Suprapubic skin (tissue), 4 donors: Measurements from ENCODE around the gene AGPAT4.

Experiments used
- CTCF ChIP-seq, 2 donors: fragments of 200-600 bp in 1 of 2; fragments of 450-650 bp in 1 of 2; sonication (generic) in 1 of 2; IDR thresholded peaks; one replicate each; pipeline ENCODE4 v1.5.1; 2016 to 2019; ENCODE audit warnings: antibody characterized with exemption in 2 of 2, mild to moderate bottlenecking in 1 of 2, moderate library complexity in 1 of 2
- EP300 ChIP-seq: sonication (generic); formaldehyde crosslinking; IDR thresholded peaks from one replicate; pipeline ENCODE4 v1.6.1; 2017; ENCODE audit warnings: antibody characterized with exemption
- POLR2A ChIP-seq, 2 donors: fragments of 450-650 bp; IDR thresholded peaks; one replicate each; pipeline ENCODE4 v1.6.1; 2017; ENCODE audit warnings: antibody characterized with exemption in 2 of 2, mild to moderate bottlenecking in 2 of 2, moderate library complexity in 2 of 2
- POLR2AphosphoS5 ChIP-seq, 3 donors: sonication (generic); formaldehyde crosslinking; IDR thresholded peaks; one replicate each; pipeline ENCODE4 v1.6.1; 2017; ENCODE audit warnings: antibody characterized with exemption in 3 of 3

DNA sequence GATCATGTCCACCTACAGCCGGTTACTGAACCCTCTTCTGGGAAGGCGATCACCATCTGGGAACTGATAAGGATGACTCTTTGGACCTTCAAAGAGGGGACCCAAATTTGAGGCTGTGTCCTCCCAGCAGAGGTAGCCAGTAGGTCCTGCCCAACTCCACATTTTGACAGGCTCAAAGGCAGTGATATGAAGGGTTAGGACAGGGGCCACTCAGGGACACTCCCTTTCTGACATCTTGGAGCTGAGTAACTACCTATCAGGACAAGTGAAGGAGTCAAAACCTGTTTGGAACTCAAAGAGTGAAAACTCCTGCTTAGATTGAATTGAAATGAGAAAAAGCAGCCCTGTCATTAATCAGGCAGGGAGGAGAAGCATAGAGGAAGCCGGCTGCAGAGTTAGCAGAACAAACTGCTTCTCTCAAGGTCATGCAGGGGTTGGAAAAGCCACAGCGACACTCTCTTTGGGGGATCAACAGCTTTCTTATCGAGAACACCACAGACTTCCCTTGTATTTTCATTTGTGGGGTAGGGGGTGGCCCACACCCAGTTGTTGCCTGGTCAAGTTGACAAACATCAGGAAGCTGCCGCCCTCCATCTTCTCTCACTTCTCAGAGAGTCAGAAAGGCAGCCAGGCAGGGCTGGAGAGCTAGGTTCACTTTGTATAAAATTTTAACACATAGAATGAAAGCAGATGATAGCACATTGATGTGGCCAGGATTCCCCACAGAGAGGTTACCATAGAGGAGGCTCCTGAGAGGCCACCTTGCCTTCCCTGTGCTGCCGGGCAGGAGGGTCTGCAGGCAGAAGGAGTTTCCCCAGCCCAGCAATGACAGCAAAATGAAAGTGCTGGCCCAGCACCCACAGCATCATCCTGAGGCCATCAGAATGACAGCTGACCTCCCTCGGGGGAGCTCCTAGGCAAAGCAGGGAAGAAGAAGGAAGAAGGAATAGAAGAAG, 47.6 kb downstream of the AGPAT4 start:
- TF ChIP-seq CTCF (IDR thresholded peaks at IDR 0.05) (no peak), EP300 (no peak), POLR2A (IDR thresholded peaks at IDR 0.05) (no peak), POLR2AphosphoS5 (IDR thresholded peaks at IDR 0.05) (no peak)
